GM23248 (cell line): ENCODE measurements around the gene NRP2.

Experiments
- EZH2 ChIP-seq: fragments of 200-600 bp; sonication (generic); IDR thresholded peaks from 2 replicates; pipeline ENCODE4 v1.6.1; 2018; ENCODE audit warnings: antibody characterized with exemption, mild to moderate bottlenecking; ENCODE audit not compliant: insufficient read depth, poor library complexity, severe bottlenecking
- EZH2phosphoT487 ChIP-seq: fragments of 200-600 bp; sonication (generic); IDR thresholded peaks from 2 replicates; pipeline ENCODE4 v1.6.1; 2018; ENCODE audit warnings: antibody characterized with exemption, moderate library complexity, mild to moderate bottlenecking, low read depth; ENCODE audit not compliant: insufficient read depth

GRCh38 chr2:205655779-205656456 lies 26.4 kb upstream of the NRP2 start:
- TF ChIP-seq EZH2phosphoT487 (no peak), EZH2 (no peak)
